NCI-H1694 (cell line): Measurements from ENCODE around the gene ERG.

Experiments used
- DNase-seq: peaks from one replicate; lab custom pipeline; 2025; lab: John Stamatoyannopoulos, UW

ERG gene

DNA sequence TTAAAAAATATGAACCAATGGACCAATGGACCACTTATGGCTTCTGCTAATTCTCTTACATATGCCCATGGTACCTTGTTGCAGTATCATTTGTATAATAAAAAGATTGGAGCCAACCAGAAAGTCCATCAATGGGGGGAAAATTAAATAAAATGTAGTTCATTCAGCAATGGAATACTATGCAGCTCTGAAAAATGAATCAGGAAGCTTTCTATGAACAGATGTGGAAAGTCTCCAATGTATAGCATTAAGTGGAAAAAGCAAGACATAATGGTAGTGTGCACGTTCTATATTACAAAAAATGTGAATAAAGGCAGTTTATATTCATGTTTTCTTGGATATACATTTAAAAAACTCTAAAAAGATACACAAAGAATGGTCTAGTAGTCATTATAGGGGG is 140.2 kb downstream of the ERG start:
- no peak for DNase-seq

DNA sequence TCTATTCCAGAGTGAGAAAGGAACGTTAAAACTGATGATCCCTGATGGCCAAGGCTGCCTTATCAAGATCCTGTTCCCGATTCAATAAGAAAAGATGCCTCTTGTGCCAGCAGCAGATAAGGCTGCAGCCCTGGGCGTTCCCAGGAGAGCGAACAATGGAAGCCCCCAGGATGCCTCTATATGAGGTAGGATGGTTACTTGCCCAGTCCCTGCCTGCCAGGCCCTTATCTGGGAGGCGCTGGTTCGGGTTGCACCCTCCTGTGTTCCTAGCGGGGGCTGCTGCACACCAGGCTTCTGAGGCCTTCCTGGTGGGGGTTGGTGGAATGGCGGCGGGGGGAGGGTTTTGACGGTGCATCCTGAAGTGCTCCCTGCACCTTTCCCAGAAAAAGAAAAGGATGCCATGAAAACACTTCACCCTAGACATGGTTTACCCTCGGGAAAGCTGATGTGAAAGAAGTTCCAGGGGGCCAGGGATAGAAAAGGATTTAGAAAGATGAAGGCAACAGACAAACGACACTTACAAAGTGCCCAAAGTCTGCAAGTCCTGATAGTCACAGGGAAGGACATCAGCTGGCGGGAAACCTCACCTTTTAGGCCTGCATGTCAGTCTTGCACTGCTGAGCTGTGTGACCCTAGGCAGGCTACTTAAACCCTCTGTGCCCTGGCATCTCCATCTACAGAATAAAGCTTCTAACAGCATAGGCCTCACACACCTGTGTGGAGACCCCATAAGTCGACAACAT is 141.2 kb downstream of the ERG start:
- no peak for DNase-seq

DNA sequence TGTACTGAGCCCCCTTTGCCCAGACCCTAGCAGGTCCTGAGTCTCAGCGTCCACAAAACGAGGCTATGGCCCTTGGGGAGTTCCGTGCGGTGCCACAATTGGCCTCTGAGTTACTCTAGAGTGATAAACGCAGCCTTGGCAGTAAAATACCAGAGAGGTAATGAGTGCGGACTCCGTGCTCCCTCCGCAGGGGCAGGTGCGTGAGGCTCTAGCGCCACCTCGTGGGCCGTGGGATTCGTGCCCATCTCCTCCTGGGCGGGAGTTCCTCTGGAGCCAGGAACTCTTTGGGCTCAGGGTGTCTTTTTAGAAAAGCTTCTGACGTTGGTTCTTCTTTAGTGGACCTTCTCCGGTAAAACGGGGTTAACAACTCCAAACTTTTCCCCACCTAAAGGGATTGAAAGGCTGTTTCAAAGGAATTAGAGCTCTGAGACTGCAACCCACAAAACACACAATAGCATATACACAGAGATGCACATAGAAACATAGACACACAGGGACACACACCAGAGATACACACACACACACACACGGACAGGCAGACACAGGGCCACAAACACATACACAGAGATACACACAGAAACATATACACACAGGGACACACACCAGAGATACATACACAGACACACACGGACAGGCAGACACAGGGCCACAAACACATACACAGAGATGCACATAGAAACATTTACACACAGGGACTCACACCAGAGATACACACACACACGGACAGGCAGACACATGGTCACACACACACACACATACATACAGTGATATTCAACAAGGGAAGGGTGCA is 142.1 kb downstream of the ERG start:
- DNase-seq, result peak; percentile 69

DNA sequence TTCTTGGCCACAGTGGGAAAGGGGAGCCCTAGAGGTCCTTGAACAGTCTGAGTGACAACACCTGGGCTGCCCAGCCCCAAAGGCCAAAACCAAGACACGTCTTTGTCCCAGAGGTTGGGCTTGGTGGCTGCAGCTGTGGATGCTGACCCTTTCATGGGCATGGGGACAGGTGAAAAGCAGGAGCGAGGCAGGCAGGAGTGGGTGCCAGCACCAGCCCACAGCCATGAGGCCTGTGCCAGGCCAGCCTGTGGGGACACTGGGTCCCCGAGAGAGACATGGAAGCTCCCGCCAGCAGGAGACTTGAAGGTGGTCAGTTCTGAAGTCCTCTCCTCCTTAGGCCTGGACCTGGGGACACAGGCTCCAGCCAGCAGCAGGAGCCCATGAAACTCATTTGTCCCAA is 142.9 kb downstream of the ERG start:
- no peak for DNase-seq

DNA sequence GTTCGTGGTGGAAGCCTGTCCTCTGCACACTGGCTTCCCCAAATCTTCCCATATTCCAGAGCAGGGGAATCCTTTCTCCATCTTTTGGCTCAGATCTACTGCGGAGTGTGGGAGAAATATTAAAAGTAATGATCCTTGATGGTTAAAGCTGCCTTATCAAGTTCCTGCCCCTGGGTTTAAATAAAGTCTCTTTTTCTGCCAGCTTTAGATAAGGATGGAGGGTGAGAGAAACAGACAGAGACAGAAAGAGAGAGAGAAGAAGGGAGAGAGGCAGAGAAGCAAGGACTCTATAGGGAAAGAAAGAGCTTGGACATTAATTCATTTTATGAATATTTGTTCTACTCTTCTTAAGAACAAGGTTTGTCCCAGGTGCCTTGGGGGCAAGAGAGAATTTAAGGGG is 143.5 kb downstream of the ERG start:
- DNase-seq, result no peak

DNA sequence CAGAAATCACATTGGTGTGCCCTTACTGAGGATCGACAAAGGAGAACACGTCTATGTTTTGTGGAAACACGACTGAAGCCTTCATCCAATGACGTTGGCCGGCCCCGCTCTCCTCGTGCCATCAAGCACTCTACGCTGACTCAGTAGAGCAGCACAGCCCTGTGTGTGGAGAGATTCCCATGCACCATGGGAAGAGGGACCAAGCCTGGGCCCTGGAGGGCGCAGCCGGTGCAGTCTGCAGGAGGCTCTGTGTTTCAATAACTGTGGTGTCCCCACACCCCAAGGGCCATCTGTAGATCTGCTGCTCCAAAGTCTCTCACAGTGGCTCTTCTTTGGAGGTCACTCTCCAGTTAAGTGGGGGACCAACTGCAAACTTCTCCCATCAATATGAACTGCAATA is 144.0 kb downstream of the ERG start:
- no peak for DNase-seq

DNA sequence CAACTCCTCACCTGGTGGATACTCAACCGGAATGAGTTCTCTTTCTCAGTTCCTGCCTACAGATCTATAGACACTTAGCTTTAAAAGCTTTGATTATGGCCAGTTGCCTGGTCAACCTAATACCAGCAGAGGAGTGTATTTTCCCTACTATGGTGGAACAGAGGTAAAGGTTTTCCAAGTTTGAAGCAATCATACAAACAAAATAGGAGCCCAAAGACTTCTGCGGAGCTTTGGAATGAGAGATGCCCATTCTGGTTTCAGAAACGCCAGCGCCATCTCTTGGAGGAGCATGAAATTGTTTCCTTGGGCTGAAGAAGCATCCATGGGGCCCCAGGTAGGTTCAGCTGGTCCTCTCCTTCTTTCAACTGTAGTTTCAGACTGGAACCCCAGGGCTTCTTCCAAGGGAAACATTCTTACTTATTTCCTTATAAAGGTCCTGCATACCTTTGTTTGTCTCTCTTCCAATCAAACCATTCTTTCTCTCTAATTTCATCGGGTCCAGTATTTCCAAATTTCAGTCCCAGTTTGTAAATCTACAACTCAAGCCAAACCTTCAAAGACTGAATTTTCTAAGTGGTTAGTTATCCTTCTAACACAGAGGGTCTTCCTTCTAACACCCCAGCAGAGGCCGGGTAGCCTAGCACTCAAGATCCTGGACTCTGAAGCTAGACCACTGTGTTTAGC is 145.6 kb downstream of the ERG start:
- peak; percentile 52 for DNase-seq

DNA sequence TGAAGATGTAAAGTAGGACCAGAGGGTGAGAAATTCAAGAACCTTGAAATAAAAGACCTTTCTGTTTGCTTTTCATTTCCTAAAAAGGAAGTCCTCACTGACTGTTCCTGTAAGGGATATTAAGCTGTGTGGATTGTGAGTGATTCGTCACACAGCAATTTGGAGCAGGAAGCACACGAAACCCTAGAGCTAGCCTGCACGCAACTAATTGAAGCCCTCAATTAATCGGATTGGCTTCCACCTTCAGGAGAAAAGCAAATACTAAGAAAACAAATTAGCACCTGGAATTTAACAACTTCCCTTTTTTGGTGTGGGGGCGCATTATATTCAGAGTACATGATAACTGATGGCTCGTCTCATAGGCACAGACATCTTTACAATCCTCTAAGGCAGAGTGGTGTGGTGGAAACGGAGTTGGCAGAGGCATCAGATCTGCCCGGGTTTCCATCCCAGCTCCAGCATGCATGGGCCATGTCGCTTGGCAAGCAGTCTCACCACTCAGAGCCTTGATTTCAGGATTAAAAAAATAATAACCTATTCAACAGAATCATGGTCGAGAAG is 146.2 kb downstream of the ERG start:
- no peak for DNase-seq

DNA sequence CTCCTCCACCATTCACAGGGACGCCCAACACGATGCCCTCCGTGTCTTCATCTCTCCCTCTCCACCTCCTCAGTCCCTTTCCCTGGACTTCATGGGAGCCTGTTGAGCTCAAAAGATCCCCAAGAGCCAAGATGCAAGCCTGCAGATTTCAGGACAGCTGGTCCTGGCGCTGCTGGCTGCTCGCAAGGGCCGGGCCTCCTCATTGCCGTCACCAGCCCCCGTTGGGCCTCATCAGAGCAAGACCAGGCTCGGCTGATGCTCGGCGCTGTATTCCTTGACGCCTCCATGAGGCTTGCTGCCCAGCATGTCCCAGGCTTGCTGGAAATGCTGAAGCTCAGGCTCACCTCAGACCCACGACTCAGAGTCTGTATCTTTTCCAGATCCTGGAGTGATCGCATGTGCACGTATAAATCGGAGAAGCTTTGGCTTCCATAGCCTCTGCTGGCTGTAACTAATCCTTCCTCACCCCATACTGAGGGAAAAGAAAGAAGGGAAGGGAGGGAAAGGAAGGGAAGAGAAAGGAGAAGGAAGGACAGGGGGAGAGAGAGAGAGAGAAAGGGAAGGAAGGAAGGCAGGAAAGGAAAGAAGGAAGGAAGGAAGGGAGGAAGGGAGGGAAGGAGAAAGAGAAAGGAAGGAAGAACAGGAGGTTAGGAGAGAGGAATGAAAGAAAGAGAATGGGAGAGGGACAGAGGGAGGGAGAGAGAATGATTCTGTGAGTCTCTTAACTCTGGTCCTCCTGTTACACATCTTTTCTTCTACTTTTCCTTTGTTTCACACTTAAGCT is 146.9 kb downstream of the ERG start:
- no peak for DNase-seq

DNA sequence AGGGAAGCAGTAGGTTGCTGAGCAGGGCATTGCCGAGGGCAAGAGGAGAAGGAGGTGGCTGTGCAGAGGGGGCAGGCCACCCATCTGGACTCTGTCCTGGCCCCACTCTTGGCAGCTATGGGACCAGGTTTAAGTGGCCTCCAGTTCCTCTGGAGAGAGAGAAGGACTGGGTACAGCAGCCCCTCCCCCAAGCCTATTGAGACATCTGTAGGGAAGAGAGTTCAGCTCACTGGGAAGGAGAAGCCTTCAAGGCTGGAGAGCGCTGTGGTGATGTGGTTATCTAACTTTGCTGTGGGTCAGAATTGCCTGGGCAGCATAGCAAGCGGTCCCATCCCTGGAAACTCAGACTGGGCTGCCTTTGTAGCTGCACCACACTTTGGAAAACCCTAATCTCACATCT is 147.6 kb downstream of the ERG start:
- no peak for DNase-seq

DNA sequence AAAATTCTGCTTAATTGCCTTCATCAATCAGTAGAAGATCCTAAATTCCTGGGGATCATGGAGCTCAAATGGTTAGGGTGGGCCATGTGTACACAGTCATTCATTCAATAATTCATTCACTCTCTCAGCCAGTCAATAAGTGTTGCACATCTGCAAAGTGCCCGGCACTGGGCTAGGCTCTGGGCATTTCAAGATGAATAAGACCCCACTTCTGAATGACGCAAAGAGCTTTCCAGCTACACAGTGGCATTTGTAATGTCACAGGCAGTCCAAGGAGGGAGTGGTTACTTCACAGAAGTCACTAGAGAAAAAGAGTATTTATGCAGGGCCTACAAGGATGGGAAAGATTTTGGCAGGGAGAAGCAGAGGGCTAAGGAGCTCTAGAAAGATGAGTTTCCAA is 148.3 kb downstream of the ERG start:
- DNase-seq, result no peak

DNA sequence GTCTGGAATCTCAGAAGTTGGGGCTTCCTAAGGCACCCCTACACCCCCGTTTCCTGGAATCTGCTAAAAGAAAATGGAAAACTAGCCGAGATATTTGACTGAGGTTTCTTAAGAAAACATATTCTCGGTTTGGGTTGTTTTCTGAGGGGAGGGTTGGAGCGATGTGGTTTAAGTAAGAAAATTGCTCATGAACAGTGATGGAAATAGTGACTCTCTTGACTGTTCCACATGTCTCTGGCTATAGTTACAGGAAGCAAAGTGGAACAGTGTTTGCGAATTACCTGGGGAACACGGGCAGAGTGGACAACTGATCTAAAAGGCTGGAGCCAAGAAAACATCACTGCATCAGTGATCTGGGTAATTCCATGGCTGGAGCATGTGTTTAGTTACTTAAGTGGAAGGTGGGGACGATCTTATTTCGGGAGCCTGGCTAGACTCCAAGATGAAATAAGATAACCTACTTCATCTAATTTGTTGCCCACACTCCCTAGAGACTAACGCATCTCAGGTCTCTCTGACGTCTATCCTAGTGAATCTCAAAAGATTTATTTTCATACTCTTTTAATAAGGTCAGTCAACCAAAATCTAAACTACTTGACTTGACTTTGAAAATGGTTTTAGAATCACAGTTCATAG is 149.0 kb downstream of the ERG start:
- no peak for DNase-seq

DNA sequence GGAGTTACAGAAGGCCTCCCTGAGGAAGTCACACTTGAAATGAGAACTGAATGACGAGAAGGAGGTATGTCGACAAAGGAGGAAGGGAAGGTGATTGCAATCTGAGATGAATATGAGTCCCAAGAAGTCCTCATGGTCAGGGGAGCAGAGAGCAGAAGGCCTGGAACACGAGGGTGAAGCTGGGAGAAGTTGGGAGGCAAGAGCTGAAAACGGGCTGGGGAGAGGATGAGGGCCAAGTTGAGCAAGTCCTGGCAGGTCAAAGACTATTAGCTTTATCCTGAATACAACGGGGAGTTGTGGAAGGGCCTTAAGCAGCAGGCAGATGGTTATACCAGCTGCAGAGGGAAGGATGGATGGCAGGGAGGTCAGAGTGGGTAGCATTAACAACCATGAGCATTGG is 152.0 kb downstream of the ERG start:
- no peak for DNase-seq

DNA sequence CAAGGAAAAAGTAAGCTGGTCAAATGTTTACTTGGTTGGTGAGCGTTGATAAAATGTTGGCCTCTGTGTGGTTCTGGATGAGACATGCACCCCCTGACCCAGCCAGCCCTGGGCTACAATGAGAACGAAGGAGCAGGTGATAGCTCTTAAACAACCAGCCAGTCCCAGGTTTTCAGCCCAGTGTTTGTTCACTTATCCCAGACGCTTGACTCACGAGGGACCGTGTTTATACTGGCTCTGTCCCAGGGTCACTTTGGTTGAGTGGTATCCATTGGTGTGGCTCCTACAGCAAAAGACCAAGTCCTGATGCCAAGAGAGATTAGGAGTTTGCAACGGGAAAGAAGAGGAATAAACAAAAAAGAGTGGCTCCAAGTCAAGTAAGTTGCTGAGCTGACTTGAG is 154.6 kb downstream of the ERG start:
- no peak for DNase-seq

DNA sequence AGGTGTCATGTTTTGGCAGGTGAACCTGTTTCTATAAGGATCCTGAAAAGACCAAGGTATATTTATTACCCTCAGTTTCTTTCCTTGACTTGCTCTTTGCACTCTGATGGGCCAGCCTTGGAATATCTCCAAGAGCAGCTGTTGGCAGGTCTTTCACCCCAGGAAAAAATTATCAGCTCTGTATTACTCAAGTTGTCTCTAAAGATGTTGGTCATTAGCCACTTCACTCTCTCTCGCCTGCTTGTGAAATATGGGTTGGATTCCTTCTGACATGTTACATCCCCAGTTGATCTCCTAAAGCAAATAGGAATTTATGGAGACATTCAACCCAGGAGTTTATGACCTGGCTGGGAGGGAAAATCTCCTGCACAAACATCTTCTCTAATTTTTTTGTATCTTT is 155.5 kb downstream of the ERG start:
- no peak for DNase-seq

DNA sequence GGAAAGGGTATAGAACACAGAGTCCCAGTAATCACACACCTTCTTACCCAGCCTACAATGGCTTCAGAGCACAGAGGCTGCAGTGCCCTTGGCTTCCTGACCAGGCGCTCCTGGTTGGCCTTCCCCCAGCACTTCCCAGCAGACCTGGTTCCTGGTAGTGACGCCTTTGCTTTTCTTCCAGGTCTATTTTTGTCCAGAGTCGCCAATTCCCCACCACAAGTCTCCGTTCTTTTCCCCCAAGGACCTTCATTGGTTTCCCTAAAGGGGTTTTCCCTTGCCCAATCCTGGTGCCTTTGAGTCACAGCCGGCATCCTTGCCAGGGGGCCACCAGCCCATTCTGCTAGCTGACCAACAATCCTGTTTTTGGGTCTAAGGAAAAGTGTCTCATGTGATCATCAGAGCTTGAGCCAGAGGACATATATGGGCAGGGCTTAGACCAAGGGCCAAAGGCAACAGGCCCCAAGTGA is 156.7 kb downstream of the ERG start:
- no peak for DNase-seq

DNA sequence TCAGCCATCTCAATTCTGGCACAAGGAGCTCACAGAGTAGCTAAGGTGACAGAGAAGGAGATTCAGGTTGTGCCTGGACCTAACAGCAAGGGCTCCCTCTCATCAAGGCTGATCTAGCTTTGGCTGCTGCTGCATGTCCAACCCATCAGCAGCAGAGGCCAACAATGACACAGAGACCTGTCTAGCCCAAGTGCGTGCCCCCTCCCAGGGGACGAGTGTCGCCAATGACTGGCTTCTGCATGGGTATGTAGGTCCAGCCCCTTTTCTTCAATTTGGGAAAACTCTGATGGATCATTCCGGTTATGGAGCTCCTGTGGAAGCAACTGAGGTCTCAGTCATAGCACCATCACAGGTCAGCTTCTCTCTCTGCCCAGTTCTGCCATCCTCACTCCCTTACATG is 158.1 kb downstream of the ERG start:
- no peak for DNase-seq

DNA sequence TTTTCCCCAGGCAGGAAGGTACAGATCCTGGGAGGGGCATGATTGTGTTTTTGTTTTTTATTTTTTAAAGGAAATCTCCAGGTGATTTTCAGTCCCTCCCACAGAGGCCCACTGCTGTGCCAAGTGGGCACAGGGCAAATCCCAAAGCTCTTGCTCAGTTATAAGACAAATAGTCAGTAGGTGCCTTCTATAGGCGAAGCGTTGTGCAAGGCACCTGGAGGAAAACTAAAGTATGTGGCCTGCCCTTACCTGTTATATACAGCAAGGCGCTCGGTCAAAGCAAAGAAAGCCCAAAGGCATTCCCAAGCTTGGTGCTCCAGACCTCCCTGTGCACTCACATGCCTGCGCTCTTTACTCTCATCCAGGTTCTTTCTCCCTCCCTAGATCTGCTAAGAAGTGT is 160.5 kb downstream of the ERG start:
- DNase-seq, result no peak

DNA sequence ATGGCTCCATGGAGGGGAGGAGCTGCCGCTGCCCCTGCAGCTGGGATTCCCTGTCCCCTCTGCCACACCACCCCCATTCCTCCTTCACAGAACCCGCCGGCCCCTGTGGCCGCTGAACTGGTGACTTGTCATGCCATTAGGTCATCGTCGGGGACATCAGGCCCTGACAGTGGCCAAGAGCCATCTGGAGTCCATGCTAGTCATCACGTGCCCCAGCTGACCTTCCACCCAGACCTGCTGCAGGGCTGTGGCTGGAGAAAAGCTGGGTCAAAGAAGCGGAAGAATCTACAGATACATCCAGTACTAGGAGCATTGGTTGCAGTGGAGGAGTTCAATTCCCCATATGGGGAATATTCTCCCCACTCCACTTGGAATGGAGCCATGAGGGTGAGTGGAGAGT is 163.4 kb downstream of the ERG start:
- no peak for DNase-seq

DNA sequence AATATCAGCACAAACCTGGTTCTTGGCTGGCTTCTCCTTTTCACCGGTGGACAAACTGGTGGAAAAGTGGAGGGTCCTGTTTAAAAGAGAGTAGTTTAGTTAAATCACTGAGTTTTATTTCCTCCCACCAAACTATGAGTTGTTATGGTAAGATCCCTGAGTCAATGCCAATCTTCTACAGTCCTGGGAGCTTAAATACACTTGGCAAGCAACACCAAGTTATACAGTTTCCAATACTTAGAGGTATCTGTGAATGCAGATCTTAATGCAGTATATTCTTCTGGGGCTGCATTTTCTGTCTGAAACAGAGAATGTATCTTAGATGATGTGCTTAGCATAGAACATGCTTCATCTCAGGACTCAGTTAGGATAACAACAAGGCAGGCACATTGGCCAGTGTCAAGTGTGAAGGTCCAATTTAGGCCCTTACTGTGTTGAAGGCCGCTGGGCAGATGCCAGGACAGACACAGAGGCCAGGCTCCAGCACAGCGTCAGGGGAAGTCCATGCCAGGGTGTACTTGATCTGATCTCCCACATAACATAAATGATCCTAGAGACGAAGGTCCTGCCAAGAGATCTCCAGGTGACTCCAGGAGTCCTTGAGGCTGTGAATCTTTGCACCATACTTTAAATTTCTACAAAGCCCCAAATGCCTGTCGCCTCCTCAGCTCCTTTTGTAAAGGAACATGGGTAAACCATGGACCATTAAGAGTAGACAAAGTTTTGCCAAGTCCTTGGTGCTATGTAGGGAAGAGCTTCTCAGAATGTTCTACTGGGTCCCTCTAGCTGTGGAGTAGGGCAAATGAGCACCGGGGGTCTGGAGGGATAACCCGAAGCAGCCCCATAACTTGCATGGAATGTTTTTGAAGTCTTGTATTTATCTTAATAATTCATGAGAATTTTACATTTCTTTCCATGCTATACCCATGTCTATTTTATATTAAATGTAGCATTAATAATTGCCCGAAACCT is 164.7 kb downstream of the ERG start:
- no peak for DNase-seq
